HL-60 (cell line): ENCODE data around the gene ARHGEF7.

Experiments used
- CTCF ChIP-seq: IDR thresholded peaks from one replicate; pipeline ENCODE4 v1.5.1; 2011; ENCODE audit warnings: low read length, control low read depth, inconsistent platforms; ENCODE audit not compliant: insufficient read depth
- GABPA ChIP-seq: IDR thresholded peaks from 2 replicates; pipeline ENCODE4 v1.6.1; 2012; ENCODE audit warnings: low read depth
- POLR2AphosphoS5 ChIP-seq: IDR thresholded peaks from 2 replicates; pipeline ENCODE4 v1.6.1; 2012; ENCODE audit warnings: low read depth
- REST ChIP-seq: IDR thresholded peaks from 2 replicates; pipeline ENCODE4 v1.6.1; 2012; ENCODE audit warnings: low read depth; ENCODE audit not compliant: insufficient replicate concordance
- SPI1 ChIP-seq: IDR thresholded peaks from 2 replicates; pipeline ENCODE4 v1.6.1; 2012; ENCODE audit warnings: low read depth, mild to moderate bottlenecking, borderline replicate concordance

GRCh38 chr13:111292710-111293485 is 177.8 kb downstream of the ARHGEF7 start:
- TF ChIP-seq CTCF: no peak
- TF ChIP-seq REST: no peak
- TF ChIP-seq SPI1: no peak
- no peak for TF ChIP-seq GABPA
- no peak for TF ChIP-seq POLR2AphosphoS5
